Hindlimb muscle (tissue), 1 donor: ENCODE data around the gene TBC1D25. TPM values are rescaled to one million over a fixed set of nuclear protein-coding genes. Genes with fewer than 3 reads are reported as not detected.
A peak's percentile ranks its signal among the peaks of the same experiment; 100 is the strongest.

Experiments used
- DNase-seq: peaks from one replicate; pipeline ENCODE4 v3.0.0-alpha.2; 2013
- polyA plus RNA-seq: library from polyadenylated mRNA; unstranded; fragments of 120-200 nt; gene quantifications from one replicate; pipeline ENCODE4 v1.2.1, GENCODE V29; 2013; ENCODE audit not compliant: insufficient read length

TBC1D25 gene
- polyA plus RNA-seq, 1 donor = 8.1 TPM

DNA sequence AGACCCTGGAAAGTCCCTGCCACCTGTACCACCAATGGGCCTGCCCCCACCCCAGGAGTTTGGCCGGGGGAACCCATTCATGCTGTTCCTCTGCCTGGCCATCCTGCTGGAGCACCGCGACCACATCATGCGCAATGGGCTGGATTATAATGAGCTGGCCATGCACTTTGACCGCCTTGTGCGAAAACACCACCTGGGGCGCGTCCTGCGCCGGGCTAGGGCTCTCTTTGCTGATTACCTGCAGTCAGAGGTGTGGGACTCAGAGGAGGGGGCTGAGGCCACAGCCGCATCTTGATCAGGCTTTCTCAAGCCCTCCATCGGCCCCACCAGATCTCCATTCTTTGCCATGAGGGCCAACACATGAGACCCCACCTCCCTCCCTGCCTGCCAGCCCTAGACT is 21.2 kb downstream of the TBC1D25 start:
- DNase-seq = no peak

DNA sequence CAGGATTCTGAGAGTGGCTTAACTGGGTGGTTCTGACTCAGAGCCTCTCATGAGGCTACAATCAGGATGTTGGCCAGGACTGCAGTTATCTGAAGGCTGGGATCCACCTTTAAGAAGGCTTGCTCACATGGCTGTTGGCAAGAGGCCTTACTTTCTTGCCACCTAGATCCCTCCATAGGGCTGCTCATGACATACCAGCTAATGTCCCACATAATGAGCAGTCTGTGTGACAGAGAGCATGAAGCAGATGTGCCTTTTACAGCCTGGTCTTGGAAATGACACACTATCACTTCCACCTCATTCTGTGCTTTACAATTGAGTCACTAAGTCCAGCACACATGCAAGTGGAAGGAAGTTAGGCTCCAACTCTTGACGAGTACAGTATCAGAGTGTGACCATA is 30.4 kb downstream of the TBC1D25 start:
- no peak for DNase-seq

DNA sequence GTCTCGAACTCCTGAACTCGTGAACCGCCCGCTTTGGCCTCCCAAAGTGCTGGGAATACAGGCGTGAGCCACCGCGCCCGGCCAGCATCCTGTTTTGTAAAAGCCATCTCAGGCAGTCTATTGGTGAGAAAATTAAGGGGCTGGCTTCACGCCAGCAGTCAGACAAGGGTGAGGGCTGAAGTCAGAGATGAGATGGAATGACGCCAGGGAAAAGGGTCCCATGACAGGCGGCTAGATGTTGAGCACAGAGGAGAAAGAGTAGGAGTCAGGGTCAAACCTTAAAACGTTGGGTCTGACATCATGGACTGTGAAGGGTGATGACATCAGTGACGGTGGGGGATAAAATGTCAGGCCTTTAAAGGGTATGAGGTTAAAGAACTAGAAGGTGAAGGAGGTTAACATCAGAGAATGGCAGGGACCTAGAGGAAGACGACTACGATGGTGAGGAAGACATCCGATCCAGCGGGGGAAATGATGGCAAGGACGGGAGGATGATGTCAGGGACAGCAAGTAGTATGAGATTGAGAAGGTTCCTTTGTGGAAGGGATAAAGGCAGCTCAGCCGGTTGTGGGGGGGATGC is 34.3 kb downstream of the TBC1D25 start:
- DNase-seq = peak; percentile 35

DNA sequence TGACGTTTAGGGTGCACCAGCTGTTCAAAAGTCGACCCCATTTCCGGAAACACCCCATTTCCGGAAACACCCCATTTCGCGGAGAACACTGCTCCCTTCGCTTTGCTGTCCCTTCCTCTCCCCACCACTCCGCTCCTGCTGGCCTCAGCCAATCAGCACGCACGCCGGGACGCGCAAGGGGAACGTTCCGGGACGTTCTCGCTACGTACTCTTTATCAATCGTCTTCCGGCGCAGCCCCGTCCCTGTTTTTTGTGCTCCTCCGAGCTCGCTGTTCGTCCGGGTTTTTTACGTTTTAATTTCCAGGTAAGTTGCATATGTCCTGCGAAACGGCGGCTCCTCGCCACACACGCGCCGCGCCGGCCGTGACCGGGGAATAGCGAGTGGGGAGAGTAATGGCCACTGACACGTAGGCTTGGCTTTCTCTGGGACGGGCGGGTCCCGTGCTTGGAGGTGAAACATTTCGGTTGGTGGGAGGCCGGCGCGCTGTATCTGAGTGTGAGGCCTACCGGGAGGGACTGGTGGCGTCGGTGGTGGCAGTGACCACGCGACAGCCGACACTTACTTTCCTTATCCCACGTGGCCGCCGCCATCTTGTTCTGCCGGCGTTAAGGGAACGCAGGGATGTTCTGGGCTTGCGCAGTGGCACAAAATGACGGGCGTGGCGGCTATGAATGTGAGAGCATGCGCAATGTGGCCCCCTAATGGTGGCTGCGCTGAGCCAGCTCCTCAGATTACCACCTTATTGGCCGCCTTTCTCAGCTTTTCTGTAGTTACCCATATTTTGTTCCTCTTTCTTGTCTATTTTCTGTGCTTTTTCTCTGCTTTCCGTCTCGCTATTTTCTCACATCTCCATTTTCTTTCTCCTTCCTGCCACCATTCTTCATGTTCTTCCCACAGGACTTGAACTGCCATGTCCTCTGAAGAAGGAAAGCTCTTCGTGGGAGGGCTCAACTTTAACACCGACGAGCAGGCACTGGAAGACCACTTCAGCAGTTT is 35.1 kb downstream of the TBC1D25 start, which contains the start of gene RBM3:
Gene RBM3 (plus strand): TSS at position 215 of the 997 bp plus-strand sequence. CDS start 697 bp downstream, at position 912.
- peak; percentile 94 for DNase-seq

DNA sequence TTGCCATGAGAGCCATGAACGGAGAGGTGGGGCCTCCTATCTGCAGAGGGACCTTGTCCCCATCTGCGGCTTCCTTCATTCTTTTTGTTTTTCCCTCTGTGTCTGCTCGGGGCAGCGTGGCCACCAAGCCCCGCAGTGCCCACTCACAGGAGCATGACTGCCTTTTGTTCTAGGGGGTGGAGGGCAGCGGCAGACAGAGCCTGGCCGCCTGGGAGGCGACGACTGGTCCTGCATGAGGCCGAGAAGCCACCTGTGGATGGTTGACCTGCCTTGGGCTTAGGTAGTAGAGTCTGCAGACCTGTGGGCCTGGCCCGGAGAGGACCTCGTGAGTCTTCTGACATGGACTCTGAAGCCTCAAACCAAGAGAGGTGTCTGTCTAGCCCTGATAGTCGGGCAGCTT is 36.1 kb downstream of the TBC1D25 start:
- DNase-seq = no peak

DNA sequence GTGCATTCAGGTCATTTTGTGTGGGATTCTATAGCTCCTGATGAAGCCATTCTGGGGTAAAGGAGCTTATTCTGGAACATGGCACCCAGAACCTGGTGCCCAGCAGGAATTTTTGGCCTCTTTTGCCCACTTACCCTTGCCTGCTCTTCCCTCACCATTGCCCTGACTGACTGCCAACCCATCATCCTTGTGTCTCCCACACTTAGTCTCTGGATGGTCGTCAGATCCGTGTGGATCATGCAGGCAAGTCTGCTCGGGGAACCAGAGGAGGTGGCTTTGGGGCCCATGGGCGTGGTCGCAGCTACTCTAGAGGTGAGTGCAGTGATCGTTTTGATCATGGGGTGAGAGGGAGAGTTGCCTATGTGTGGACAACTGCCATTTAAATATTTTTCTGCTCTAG is 36.6 kb downstream of the TBC1D25 start:
- DNase-seq = no peak

DNA sequence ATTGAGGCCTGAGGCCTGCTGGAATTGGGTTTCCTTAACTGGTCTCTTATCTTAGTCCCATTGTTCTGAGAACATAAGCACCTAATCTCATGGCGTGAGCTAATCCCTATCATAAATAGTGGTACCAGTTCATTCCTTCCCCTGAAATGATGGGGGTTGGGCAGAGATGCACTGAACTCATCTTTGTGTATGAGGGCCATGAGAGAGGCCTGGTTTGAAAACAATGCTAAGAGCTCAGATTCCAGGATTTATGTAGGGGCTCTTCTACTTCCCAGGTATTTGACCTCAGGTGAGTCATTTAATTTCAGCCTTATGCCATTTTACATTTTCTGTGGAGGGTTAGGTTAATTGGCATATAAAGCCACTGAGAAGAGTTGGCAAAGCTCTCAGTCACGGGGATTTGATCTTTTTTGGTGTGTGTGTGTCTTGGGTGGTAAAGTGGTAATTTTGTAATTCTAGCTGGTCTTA is 39.2 kb downstream of the TBC1D25 start:
- no peak for DNase-seq

DNA sequence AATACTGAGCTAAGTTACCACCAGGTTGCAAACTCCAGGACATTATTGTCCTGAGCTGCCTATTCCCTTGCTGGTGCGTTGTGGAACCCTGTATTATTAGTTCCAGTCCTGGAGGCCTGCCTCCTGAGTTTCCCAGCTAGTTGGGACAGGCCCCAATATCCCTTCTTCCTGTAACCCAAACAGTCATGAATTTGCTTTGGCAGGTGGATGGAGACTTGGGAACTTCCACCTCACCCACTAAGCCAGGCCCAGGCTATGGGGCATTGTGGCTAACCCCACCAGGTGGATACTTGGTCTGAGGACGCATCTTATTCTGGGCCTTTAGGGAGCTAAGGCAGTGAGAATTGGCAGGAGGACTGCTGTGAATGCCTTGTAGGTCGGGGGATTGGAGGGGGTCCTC is 39.7 kb downstream of the TBC1D25 start:
- DNase-seq = no peak

DNA sequence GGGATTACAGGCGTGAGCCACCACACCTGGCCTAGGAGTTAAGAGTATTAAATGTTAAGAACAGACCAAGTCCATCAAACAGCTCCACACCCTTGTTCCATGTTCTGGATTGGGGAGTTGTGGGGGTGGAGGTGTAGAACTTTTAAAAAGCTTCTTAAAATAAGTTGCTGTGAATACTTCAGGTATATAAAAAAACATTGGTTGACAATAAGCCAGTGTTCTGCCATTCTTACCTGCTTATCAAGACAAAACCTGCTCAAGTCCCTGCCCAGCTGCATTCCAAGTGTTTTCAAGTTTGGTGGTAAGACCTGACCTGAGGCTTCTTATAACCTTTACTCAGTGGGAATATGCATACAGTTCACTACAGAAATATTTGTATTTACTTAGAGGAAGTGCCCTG is 41.1 kb downstream of the TBC1D25 start:
- no peak for DNase-seq

DNA sequence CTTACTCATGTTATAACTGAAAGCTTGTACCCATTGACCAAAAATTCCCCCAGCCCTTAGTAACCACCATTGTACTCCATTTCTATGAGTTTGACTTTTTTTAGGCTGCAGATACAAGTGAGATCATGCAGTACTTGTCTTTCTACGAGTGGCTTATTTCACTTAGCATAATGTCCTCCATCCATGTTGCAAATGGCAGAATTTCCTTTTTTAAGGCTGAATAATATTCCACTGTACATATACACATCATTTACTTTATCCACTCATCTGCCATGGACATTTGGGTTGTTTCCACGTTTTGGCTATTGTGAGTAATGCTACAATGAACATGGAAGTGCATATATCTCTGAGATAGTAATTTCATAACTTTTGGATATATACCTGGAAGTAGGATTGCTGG is 45.2 kb downstream of the TBC1D25 start:
- DNase-seq = no peak

DNA sequence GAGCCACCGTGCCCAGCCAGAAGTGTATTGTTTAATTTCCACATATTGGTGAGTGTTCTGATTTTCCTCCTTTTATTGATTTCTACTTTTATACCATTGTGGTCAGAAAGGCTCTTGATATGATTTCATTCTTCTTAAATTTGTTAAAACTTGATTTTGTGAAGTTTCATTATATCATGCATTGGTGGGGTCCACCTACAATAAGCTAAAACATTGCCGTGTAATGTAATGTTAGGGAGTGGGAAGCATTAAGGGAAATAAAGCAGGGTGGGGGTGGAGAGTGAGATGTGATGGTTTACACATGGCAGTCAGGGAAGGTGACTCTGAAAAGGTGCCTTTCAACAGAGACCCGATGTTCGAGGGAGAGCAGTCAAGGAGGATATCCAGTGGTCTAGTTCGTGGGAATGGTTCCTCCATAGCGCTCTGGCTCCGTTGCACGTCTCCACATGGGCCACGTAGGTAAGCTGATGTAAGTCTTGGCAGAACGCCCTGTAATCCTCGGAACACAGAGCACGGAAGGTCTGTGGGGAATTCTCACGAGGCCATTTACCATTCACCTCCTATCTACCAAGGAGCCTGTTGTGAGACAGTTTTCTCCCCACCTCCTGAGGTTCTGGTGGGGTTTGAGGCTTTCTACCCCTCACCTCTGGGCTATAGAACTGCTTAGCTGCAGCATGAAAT is 50.1 kb downstream of the TBC1D25 start:
- no peak for DNase-seq

DNA sequence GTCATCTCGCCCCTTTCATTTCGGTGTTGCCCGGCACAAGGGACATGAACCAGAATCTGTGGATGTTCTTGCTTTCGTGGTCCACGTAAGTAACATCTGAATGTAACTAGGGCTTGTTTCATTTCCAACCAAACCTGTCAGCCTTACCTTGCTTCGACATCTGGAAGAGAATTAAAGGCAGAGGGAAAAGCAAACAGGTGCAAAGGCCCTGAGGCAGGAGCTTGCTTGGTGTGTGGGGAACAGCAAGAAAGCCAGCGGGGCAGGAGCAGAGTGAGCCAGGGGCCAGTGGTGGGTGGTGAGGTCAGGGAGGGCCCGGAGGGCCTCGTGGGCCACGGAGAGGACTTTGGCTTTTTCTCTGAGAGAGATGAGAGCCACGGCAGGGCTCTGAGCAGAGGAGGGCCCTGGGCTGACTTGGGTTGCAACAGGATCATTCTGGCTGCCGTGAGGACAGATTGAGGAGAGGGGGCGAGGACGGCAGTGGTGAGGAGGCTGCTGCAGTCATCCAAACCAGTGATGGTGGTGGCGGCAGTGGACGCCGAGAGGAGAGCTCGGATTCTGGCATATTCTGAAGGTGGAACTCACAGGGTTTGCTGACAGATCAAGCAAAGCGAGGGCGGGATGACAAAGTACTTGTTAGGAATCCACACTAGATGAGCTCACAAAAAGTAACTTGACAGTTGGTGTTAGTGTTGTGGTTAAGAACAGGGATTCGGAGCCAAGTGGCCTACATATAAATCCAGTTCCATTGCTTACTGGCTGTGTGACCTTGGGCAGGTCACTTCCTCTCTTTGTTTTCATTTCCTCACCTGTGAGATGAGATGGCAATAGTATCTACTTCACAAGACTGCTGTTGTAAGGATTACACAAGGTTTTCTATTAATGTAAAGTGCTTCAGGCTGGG is 50.9 kb downstream of the TBC1D25 start:
- DNase-seq = no peak

DNA sequence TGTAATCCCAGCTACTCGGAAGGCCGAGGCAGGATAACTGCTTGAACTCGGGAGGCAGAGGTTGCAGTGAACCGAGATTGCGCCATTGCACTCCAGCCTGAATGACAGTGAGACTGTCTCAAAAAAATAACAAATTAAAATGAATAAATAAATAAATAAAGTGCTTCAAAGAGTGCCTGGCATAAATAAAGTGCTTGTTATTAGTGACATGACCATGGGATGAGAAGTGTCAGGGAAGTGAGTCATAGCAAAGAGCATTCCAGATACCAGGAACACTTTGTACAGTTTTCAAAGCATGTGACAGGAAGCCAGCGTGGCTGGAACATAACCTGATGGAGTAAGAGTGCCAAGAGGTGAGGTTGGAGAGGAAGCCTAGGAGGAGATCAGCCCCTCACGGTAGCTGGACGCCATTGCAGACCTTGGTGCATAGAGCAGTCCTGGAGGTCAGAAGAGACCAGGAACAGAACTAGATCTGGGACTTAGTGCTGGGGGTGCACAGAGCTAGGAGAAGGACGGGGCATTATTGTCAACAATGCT is 51.8 kb downstream of the TBC1D25 start:
- no peak for DNase-seq

DNA sequence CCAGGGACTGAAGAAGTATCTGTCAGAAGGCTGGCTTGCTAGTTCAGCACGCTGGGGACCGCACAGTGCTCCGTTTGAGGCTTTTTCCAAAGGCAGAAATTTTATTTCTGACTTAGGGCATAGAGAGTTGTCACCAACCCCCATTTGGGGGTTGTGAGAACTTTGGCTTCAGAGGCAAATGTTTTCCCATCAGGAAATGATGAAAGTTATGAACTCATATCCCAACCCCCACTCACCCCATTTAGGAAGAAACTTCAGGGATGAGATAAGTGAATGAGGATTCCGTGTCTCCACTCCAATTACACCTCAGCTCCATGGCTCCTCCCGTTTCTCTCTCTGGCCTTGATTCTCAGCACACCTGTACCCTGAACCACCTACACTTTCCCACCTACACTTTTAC is 53.5 kb downstream of the TBC1D25 start:
- no peak for DNase-seq

DNA sequence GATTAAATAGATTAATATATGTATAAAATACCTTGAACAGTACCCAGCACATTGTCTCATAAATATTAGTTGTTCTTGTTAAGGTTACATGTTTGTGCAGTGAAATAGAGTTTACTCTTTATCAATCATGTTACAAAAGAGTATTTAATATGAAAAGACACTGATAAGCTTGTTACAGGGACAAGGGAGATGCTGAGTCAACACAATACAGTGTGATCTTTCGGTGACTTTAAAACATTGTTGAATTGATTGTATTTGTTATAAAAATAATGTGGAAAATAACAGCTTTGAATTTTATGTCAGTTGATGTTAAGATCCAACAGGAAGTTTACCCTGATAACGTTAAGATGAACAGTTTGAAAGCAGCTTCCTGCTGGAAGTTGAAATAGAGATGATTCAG is 56.4 kb downstream of the TBC1D25 start:
- DNase-seq = no peak

DNA sequence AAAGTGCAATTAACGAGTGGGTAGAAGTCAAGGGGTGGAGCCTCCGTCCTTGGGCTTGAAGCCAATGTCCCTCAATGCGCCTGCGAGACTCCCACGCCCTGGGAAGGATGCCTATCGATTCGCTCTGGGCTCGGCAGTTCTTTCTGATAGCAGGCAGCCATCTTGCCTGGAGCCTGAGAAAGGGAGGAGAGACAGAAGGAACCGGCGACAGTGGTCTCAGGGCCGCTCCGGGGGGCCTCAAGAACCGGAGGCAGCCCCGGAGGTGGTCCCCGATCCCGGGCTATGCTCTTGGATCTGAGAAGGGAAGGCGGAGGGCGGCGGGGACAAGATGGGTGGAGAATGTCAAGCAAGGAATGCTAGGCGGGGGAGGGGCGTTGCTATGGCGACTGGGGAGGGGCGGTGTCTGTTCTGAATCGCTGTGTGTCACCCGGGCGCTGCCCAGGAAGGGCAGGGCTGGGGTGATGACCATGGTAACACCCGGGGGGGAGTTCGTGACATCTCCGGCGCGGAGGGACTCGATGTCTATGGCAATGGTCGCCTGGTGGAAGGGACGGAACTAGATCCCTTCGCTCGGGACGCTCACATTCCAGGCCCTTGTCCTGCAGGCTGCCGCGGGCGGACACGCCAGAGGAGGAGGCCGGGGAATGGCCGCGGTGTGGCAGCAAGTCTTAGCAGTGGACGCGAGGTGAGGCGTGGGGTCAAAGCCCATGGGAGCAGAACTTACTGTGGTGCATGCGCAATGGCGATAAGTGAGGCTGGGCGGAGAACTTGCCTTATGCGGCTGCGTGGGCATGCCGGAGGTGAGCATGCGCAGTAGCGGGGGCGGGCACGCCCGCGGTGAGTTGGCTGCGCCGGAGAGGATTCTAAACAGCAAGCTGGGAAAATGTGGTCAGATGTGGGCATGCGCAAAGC is 58.1 kb downstream of the TBC1D25 start, which contains the start of gene WDR13:
Gene WDR13 (plus strand): TSS at position 140 of the 912 bp plus-strand sequence. CDS start 505 bp downstream, at position 645.
- peak; percentile 94 for DNase-seq

DNA sequence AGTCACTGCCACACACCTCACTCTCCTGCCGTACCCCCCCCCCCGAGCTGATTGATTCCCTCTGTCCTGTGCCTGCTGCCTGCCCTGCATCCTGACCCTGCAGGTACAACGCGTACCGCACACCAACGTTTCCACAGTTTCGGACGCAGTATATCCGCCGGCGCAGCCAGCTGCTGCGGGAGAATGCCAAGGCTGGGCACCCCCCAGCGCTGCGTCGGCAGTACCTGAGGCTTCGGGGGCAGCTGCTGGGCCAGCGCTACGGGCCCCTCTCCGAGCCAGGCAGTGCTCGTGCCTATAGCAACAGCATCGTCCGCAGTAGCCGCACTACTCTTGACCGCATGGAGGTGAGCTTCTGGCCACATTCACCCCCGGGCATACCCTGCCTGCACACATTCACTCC is 59.1 kb downstream of the TBC1D25 start:
- no peak for DNase-seq

DNA sequence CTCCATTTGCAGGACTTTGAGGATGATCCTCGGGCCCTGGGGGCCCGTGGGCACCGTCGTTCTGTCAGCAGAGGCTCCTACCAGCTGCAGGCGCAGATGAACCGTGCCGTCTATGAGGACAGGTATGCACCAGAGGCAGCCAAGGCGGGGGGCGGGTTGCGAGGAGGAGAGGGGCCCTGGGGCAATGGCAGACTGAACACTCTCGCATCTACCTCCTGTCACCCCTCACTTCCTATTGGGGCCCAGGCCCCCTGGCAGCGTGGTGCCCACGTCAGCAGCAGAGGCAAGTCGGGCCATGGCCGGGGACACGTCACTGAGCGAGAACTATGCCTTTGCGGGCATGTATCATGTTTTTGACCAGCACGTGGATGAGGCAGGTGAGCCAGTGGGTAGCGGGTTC is 59.8 kb downstream of the TBC1D25 start:
- no peak for DNase-seq

DNA sequence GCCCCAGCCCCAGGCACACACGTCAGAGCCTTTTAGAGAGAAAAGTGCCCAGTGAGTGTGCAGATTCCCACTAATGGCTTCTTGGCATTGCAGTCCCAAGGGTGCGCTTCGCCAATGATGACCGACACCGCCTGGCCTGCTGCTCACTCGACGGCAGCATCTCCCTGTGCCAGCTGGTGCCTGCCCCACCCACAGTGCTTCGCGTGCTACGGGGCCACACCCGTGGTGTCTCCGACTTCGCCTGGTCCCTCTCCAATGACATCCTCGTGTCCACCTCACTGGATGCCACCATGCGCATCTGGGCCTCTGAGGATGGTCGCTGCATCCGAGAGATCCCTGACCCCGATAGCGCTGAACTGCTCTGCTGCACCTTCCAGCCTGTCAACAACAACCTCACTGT is 60.7 kb downstream of the TBC1D25 start:
- no peak for DNase-seq

DNA sequence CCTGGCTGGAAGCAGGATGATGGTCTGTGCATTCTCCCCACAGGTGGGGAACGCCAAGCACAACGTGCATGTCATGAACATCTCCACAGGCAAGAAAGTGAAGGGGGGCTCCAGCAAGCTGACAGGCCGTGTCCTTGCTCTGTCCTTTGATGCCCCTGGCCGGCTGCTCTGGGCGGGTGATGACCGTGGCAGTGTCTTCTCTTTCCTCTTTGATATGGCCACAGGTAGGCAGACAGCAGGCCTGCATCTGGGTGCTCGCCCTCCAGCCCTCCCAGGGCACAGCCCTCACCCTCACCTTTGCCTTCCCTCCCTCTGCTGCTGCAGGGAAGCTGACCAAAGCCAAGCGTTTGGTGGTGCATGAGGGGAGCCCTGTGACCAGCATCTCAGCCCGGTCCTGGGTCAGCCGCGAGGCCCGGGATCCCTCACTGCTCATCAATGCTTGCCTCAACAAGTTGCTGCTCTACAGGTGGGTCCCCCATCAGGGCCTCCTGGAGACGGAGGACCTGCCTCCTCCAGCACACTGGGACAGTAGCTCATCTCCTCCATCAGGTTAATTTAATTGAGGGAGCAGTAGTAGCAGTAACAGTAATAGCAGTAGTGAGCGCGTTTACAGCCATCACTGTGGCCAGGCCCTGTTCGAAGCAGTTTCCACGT is 62.4 kb downstream of the TBC1D25 start:
- DNase-seq = no peak
